Mucosa of descending colon (tissue), 3 donors: Measurements from ENCODE around the gene SYT17. TPM values are rescaled to one million over a fixed set of nuclear protein-coding genes. Genes with fewer than 3 reads are reported as not detected.

ENCODE experiments used
- ATAC-seq: fragments of 200-7000 bp; cut with Tn5 transposase; one replicate; pipeline ENCODE4 v1.9.1; 2020; ENCODE audit warnings: mild to moderate bottlenecking, moderate library complexity
- DNase-seq, 3 donors: peaks; one replicate each; pipeline ENCODE4 v3.0.0-alpha.2; 2020
- H3K36me3 ChIP-seq: fragments of 200-600 bp; one replicate; pipeline ENCODE4 v1.8.0; 2021; ENCODE audit warnings: low read depth, mild to moderate bottlenecking
- H3K4me1 ChIP-seq: fragments of 200-600 bp; one replicate; pipeline ENCODE4 v1.8.0; 2021; ENCODE audit warnings: low read depth, mild to moderate bottlenecking
- H3K4me3 ChIP-seq: fragments of 200-600 bp; one replicate; pipeline ENCODE4 v1.8.0; 2021; ENCODE audit warnings: mild to moderate bottlenecking
- H3K9me3 ChIP-seq: fragments of 200-600 bp; one replicate; pipeline ENCODE4 v1.8.0; 2021; ENCODE audit warnings: mild to moderate bottlenecking
- intact Hi-C, 2 donors: fragments of 100-400 bp; cut with DNase I in 1 of 2; cut with micrococcal nuclease in 1 of 2; formaldehyde crosslinking; loops; one replicate each; pipeline versions ENCODE4 v1.11.0 to v1.11.1; 2022; cut with DNase I, micrococcal nuclease
- total RNA-seq, 3 donors: library from RNA; stranded (reverse); fragmentation: NEBNext Ultra II Directional in 2 of 3; extraction: Animal tissue kit (Norgen Biotek cat#: 25700) in 2 of 3; gene quantifications; one replicate each; pipeline versions ENCODE4 v1.2.1 to v1.2.4, GENCODE V29; 2021 to 2023
- TF ChIP-seq, protein P1 (sequence below): fragments of 200-600 bp; IDR thresholded peaks from one replicate; pipeline ENCODE4 v1.8.0; 2022; ENCODE audit warnings: antibody characterized with exemption, mild to moderate bottlenecking
- donor health status: DM: no; HTN: no; CAD: no; lungs with moderate emphysema.
- donor health status: DM: no; HTN: no; CAD: no.
- donor health status: DM: no; HTN: yes; CAD: no.

Gene SYT17
- total RNA-seq, 3 donors from 2014 or later, result 4.9 to 13.3 (median 5.9) TPM

GRCh38 chr16:19230575-19230974 is 62.5 kb downstream of the SYT17 start:
- Histone ChIP-seq H3K4me1 (no peaks in the 10 kb centered on the region), H3K9me3 (peaks cover 9% of the 10 kb centered on the region), H3K4me3 (no peak overlapping the region), H3K36me3 (no peaks in the 10 kb centered on the region)
- TF ChIP-seq, protein P1, sequence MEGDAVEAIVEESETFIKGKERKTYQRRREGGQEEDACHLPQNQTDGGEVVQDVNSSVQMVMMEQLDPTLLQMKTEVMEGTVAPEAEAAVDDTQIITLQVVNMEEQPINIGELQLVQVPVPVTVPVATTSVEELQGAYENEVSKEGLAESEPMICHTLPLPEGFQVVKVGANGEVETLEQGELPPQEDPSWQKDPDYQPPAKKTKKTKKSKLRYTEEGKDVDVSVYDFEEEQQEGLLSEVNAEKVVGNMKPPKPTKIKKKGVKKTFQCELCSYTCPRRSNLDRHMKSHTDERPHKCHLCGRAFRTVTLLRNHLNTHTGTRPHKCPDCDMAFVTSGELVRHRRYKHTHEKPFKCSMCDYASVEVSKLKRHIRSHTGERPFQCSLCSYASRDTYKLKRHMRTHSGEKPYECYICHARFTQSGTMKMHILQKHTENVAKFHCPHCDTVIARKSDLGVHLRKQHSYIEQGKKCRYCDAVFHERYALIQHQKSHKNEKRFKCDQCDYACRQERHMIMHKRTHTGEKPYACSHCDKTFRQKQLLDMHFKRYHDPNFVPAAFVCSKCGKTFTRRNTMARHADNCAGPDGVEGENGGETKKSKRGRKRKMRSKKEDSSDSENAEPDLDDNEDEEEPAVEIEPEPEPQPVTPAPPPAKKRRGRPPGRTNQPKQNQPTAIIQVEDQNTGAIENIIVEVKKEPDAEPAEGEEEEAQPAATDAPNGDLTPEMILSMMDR, result no peak
- DNase-seq (no peak), ATAC-seq (no peak)
- intact Hi-C loops, result no loop called here

DNA sequence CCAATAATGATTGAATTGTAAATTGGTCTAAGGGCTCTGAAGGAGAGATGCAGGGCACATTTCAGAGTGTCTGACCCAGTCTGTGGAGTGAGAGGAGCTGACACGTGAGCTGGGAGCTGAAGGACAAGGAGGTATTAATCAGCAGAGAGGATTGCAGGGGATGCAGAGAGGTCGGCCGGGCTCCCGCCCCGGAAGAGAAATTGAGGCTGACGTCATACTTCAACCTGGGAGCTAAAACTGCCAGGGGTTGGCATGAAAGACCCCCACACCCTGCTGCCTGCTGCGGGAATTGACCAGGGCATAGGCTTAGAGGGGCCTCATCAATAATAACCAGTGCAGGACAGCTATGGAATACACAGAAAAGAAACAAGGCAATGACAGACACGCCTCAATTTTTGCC is 63.8 kb downstream of the SYT17 start:
- DNase-seq (no peak), ATAC-seq (no peak)
- intact Hi-C loops, result no loop called here
- Histone ChIP-seq H3K4me3 (no peak overlapping the region), H3K36me3 (no peaks in the 10 kb centered on the region), H3K4me1 (peaks cover 4% of the 10 kb centered on the region), H3K9me3 (peaks cover 13% of the 10 kb centered on the region)
- TF ChIP-seq, protein P1, result no peak

DNA sequence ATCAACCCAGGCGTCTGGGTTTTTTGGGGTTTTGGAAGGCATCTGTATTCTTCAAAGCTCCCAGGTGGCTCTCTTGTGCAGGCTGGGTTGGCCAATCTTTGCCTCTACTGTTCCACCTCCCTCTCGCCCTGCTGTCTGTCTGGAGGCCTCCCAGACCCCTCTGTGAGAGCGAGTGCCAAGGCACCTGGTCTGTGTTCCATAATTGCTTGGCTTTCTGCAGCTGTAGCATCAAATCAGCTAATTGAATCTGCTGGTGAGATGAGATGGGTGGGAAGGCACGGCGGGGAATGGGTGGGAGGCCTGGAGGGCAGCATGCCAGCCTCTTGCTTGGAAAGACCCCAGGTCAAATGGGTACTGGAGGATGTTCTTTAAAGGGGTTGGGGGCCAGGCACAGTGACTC is 64.9 kb downstream of the SYT17 start:
- ATAC-seq (no peak), DNase-seq (no peak)
- Histone ChIP-seq H3K9me3 (peaks cover 13% of the 10 kb centered on the region), H3K4me1 (peaks cover 6% of the 10 kb centered on the region), H3K36me3 (no peaks in the 10 kb centered on the region), H3K4me3 (no peak overlapping the region)
- intact Hi-C loops, result no loop called here
- TF ChIP-seq, protein P1, result no peak

DNA sequence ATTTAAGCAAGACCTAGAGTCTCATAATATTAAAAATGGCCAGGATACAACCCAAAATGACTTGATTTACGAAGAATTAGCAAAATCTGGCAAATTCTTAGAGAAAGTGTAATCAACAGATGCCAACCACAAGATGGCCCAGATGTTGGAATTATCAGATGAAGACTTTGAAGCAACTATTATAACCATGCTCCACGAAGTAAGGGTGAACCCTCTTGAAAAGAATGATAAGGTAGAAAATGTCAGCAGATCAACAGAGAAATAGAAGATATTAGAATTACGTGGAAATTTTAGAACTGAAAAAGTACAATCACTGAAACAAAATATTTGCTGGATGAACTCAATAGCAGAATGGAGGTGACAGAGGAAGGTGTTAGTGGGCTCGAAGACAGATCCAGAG is 67.4 kb downstream of the SYT17 start:
- H3K36me3 ChIP-seq, result no peaks in the 10 kb centered on the region
- DNase-seq (no peak), ATAC-seq (no peak)
- no peak overlapping the region for H3K4me3 ChIP-seq
- TF ChIP-seq, protein P1, result no peak
- intact Hi-C loops, result no loop called here
- H3K4me1 ChIP-seq, result peaks cover 6% of the 10 kb centered on the region
- peaks cover 13% of the 10 kb centered on the region for H3K9me3 ChIP-seq

- TF ChIP-seq, protein P1, result no peak
- H3K4me3 ChIP-seq, result no peak overlapping the region
- peaks cover 13% of the 10 kb centered on the region for H3K9me3 ChIP-seq
- peak; percentile 28 for ATAC-seq
- intact Hi-C loops, result no loop called here
- H3K4me1 ChIP-seq, result peaks cover 6% of the 10 kb centered on the region
- DNase-seq, result no peak
- no peaks in the 10 kb centered on the region for H3K36me3 ChIP-seq
Observed at GRCh38 chr16:19235886-19236285, 67.8 kb downstream of the SYT17 start.
